ENCODE measurements around the gene CDH13.

Gene CDH13

GRCh38 chr16:83807710-83808572 lies 1181.2 kb downstream of the CDH13 start, which contains the start of gene HSBP1:
HSBP1 (plus strand) TSS chr16:83807978; CDS start chr16:83808077, 99 bp downstream.
- Histone ChIP-seq H4K20me1 (ENCODE audit: insufficient read depth, low read length) (peaks cover 20% of the 10 kb centered on the region), H3K4me2 (ENCODE audit: insufficient read depth, low read length) (peak within 1 kb of the TSS; percentile 87), H3K4me3 (ENCODE audit: low read depth in 1 of 2, low read length in 2 of 2) (peak within 1 kb of the TSS; percentile 57 to 96), H3K27me3 (ENCODE audit: insufficient read depth, low read length, poor library complexity) (peaks cover under 1% of the 10 kb centered on the region), H2AFZ (ENCODE audit: low read depth, low read length) (peak within 1 kb of the TSS; percentile 98), H3K27ac (ENCODE audit: low read length) (peak within 1 kb of the TSS; percentile 87), H3K4me1 (ENCODE audit: insufficient read depth, low read length) (peaks cover 31% of the 10 kb centered on the region), H3K79me2 (ENCODE audit: insufficient read depth, low read length) (peaks cover 29% of the 10 kb centered on the region), H3K9ac (ENCODE audit: low read depth, low read length) (peak within 1 kb of the TSS; percentile 93), H3K36me3 (ENCODE audit: insufficient read depth, low read length) (peaks cover 40% of the 10 kb centered on the region), H3K9me3 (ENCODE audit: insufficient read depth, low read length, severe bottlenecking) (no peaks in the 10 kb centered on the region)
- peak; percentile 97 for ATAC-seq (ENCODE audit: insufficient read depth, low read depth)
- TF ChIP-seq EZH2 (IDR thresholded peaks at IDR 0.05; ENCODE audit: borderline replicate concordance, low read depth, low read length, severe bottlenecking) = no peak
- DNase-seq = peak; percentile 94

DNA sequence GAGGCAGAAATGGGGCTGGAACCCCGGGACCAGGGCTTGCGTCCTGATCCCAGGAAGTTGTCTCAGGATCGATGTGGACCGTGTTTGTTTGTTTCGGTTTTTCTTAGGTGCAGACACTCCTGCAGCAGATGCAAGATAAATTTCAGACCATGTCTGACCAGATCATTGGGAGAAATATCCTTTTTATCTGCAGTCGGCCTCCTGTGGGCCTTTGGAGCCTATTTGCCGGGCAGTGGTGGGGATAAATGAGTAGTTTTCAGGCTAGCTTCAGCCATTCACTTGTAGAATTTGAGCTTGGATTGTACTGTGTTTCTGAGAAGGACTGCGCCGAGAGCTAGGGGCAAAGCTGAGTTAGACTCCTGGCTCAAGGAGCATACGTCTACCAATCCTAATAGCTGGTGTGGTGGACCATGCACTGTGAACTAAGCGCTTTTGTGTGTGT lies 1181.8 kb downstream of the CDH13 start:
- H4K20me1 ChIP-seq (ENCODE audit: insufficient read depth, low read length) = peaks cover 21% of the 10 kb centered on the region
- H3K4me2 ChIP-seq (ENCODE audit: insufficient read depth, low read length) = peak overlapping the region; percentile 87
- peaks cover 29% of the 10 kb centered on the region for H3K79me2 ChIP-seq (ENCODE audit: insufficient read depth, low read length)
- no peaks in the 10 kb centered on the region for H3K27me3 ChIP-seq (ENCODE audit: insufficient read depth, low read length, poor library complexity)
- no peak for DNase-seq
- H3K9ac ChIP-seq (ENCODE audit: low read depth, low read length) = peak overlapping the region; percentile 93
- H3K4me1 ChIP-seq (ENCODE audit: insufficient read depth, low read length) = peaks cover 31% of the 10 kb centered on the region
- TF ChIP-seq, protein P1, sequence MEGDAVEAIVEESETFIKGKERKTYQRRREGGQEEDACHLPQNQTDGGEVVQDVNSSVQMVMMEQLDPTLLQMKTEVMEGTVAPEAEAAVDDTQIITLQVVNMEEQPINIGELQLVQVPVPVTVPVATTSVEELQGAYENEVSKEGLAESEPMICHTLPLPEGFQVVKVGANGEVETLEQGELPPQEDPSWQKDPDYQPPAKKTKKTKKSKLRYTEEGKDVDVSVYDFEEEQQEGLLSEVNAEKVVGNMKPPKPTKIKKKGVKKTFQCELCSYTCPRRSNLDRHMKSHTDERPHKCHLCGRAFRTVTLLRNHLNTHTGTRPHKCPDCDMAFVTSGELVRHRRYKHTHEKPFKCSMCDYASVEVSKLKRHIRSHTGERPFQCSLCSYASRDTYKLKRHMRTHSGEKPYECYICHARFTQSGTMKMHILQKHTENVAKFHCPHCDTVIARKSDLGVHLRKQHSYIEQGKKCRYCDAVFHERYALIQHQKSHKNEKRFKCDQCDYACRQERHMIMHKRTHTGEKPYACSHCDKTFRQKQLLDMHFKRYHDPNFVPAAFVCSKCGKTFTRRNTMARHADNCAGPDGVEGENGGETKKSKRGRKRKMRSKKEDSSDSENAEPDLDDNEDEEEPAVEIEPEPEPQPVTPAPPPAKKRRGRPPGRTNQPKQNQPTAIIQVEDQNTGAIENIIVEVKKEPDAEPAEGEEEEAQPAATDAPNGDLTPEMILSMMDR (IDR thresholded peaks at IDR 0.05; ENCODE audit: borderline replicate concordance, extremely low read depth, low read length, poor library complexity, severe bottlenecking) = no peak
- TF ChIP-seq EZH2 (IDR thresholded peaks at IDR 0.05; ENCODE audit: borderline replicate concordance, low read depth, low read length, severe bottlenecking) = no peak
- H3K4me3 ChIP-seq (ENCODE audit: low read depth in 1 of 2, low read length in 2 of 2) = peak overlapping the region; percentile 57 to 96
- peak overlapping the region; percentile 87 for H3K27ac ChIP-seq (ENCODE audit: low read length)
- H3K36me3 ChIP-seq (ENCODE audit: insufficient read depth, low read length) = peaks cover 41% of the 10 kb centered on the region
- ATAC-seq (ENCODE audit: insufficient read depth, low read depth) = no peak
- H2AFZ ChIP-seq (ENCODE audit: low read depth, low read length) = peak overlapping the region; percentile 98
- no peaks in the 10 kb centered on the region for H3K9me3 ChIP-seq (ENCODE audit: insufficient read depth, low read length, severe bottlenecking)

- Histone ChIP-seq H3K9ac (ENCODE audit: low read depth, low read length) (peak overlapping the region; percentile 93), H3K4me1 (ENCODE audit: insufficient read depth, low read length) (peaks cover 31% of the 10 kb centered on the region), H3K4me3 (ENCODE audit: low read depth in 1 of 2, low read length in 2 of 2) (peak overlapping the region; percentile 57 to 96; a peak in 3 of 4 replicates), H3K36me3 (ENCODE audit: insufficient read depth, low read length) (peaks cover 41% of the 10 kb centered on the region), H3K27ac (ENCODE audit: low read length) (peak overlapping the region; percentile 87; the same call in 1 of the 2 replicates), H4K20me1 (ENCODE audit: insufficient read depth, low read length) (peaks cover 21% of the 10 kb centered on the region), H3K79me2 (ENCODE audit: insufficient read depth, low read length) (peaks cover 29% of the 10 kb centered on the region), H3K27me3 (ENCODE audit: insufficient read depth, low read length, poor library complexity) (no peaks in the 10 kb centered on the region), H2AFZ (ENCODE audit: low read depth, low read length) (no peak overlapping the region), H3K9me3 (ENCODE audit: insufficient read depth, low read length, severe bottlenecking) (no peaks in the 10 kb centered on the region), H3K4me2 (ENCODE audit: insufficient read depth, low read length) (peak overlapping the region; percentile 87)
- ATAC-seq (ENCODE audit: insufficient read depth, low read depth) (no peak), DNase-seq (no peak)
- TF ChIP-seq, protein P1 (IDR thresholded peaks at IDR 0.05; ENCODE audit: borderline replicate concordance, extremely low read depth, low read length, poor library complexity, severe bottlenecking) = no peak
- TF ChIP-seq EZH2 (IDR thresholded peaks at IDR 0.05; ENCODE audit: borderline replicate concordance, low read depth, low read length, severe bottlenecking) = no peak
These were observed 1182.3 kb downstream of the CDH13 start for GRCh38 chr16:83809092-83809491.

DNA sequence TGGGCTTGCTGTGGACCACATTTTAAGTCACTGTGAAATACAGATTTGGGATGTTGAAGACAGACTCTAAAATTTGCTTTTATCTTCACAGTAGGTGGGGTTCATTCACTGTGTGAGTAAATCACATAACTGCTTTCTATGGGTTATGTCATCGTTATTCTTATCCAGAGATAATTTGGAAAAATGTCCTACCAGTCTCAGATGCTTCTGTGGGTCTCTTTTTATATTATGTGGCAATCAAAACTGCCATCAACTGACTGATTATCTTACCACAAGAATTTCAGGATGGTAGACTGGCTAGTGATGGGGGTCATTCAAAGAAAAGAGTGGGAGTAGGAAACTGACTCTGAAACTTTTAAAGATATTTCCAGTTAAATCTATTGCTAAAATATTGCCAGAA lies 1184.1 kb downstream of the CDH13 start:
- Histone ChIP-seq H4K20me1 (ENCODE audit: insufficient read depth, low read length) (peaks cover 21% of the 10 kb centered on the region), H3K9me3 (ENCODE audit: insufficient read depth, low read length, severe bottlenecking) (no peaks in the 10 kb centered on the region), H3K27me3 (ENCODE audit: insufficient read depth, low read length, poor library complexity) (no peaks in the 10 kb centered on the region), H3K4me3 (ENCODE audit: low read depth in 1 of 2, low read length in 2 of 2) (no peak overlapping the region), H3K79me2 (ENCODE audit: insufficient read depth, low read length) (peaks cover 29% of the 10 kb centered on the region), H3K4me2 (ENCODE audit: insufficient read depth, low read length) (peak overlapping the region; percentile 31; the same call in 1 of the 2 replicates), H3K27ac (ENCODE audit: low read length) (no peak overlapping the region), H3K36me3 (ENCODE audit: insufficient read depth, low read length) (peaks cover 41% of the 10 kb centered on the region), H3K4me1 (ENCODE audit: insufficient read depth, low read length) (peaks cover 31% of the 10 kb centered on the region), H2AFZ (ENCODE audit: low read depth, low read length) (no peak overlapping the region), H3K9ac (ENCODE audit: low read depth, low read length) (no peak overlapping the region)
- DNase-seq (no peak), ATAC-seq (ENCODE audit: insufficient read depth, low read depth) (no peak)
- TF ChIP-seq EZH2 (IDR thresholded peaks at IDR 0.05; ENCODE audit: borderline replicate concordance, low read depth, low read length, severe bottlenecking) = no peak
- TF ChIP-seq, protein P1 (IDR thresholded peaks at IDR 0.05; ENCODE audit: borderline replicate concordance, extremely low read depth, low read length, poor library complexity, severe bottlenecking) = no peak
